Colonic mucosa (tissue), 4 donors: ENCODE data around the gene POU2F1. TPM values are rescaled to one million over a fixed set of nuclear protein-coding genes. Genes with fewer than 3 reads are reported as not detected.

Experiments used
- DNase-seq: peaks from one replicate; pipeline ENCODE4 v3.0.0-alpha.2; 2020
- H3K27ac ChIP-seq: fragments of 200-600 bp; one replicate; pipeline ENCODE4 v1.8.0; 2021
- H3K27me3 ChIP-seq: fragments of 200-600 bp; one replicate; pipeline ENCODE4 v1.8.0; 2021
- H3K36me3 ChIP-seq: fragments of 200-600 bp; one replicate; pipeline ENCODE4 v1.8.0; 2021
- H3K4me1 ChIP-seq: fragments of 200-600 bp; one replicate; pipeline ENCODE4 v1.8.0; 2021; ENCODE audit warnings: mild to moderate bottlenecking
- H3K4me3 ChIP-seq: fragments of 200-600 bp; one replicate; pipeline ENCODE4 v1.8.0; 2021
- H3K9ac ChIP-seq, 2 donors: one replicate each; pipeline ENCODE4 v1.7.0; 2013; ENCODE audit warnings: control low read depth in 2 of 2, low read depth in 2 of 2, low read length in 2 of 2
- H3K9me3 ChIP-seq: fragments of 200-600 bp; one replicate; pipeline ENCODE4 v1.8.0; 2021
- intact Hi-C: fragments of 100-400 bp; cut with DNase I; formaldehyde crosslinking; loops from one replicate; pipeline ENCODE4 v1.14.1; 2022
- total RNA-seq, 2 donors: library from RNA; stranded (reverse); fragmentation: NEBNext Ultra II Directional in 1 of 2; extraction: Animal tissue kit (Norgen Biotek cat#: 25700) in 1 of 2; gene quantifications; one replicate each; pipeline ENCODE4 v1.2.1, GENCODE V29; 2021
- TF ChIP-seq, protein P1 (sequence below): fragments of 200-600 bp; IDR thresholded peaks from one replicate; pipeline ENCODE4 v1.8.0; 2022; ENCODE audit warnings: antibody characterized with exemption, mild to moderate bottlenecking
- donor health status: healthy.
- donor health status: DM: no; HTN: no; CAD: no.
- donor health status: DM: no; HTN: no; CAD: no.

POU2F1 gene
- total RNA-seq, 2 donors from 2014 or later: 16.4 to 24.4 TPM

DNA sequence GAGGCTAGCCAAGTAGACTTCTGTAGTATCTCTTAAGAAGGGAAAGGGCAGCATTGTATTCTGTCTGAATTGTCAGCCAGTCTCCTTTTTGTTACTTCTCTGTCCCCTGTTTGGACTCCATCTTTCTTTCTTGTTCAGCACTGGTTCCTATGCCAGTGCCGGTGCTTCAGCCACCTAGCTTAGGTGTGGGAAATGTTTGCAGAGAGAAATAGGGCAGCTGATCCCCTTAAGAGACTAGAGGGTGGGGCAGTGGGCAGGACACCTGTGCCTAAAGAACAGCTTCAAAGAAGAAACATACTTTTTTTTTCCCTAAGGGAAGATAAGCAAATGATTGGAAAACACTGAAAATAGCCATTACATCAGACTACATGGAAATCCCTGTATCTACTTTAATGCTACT is 113.0 kb downstream of the POU2F1 start:
- no peak for DNase-seq
- Histone ChIP-seq H3K27me3 (no peaks in the 10 kb centered on the region), H3K4me3 (no peak overlapping the region), H3K9ac (no peak overlapping the region), H3K4me1 (no peaks in the 10 kb centered on the region), H3K9me3 (no peaks in the 10 kb centered on the region), H3K27ac (no peak overlapping the region), H3K36me3 (no peaks in the 10 kb centered on the region)
- intact Hi-C loops: no loop called here
- TF ChIP-seq, protein P1, sequence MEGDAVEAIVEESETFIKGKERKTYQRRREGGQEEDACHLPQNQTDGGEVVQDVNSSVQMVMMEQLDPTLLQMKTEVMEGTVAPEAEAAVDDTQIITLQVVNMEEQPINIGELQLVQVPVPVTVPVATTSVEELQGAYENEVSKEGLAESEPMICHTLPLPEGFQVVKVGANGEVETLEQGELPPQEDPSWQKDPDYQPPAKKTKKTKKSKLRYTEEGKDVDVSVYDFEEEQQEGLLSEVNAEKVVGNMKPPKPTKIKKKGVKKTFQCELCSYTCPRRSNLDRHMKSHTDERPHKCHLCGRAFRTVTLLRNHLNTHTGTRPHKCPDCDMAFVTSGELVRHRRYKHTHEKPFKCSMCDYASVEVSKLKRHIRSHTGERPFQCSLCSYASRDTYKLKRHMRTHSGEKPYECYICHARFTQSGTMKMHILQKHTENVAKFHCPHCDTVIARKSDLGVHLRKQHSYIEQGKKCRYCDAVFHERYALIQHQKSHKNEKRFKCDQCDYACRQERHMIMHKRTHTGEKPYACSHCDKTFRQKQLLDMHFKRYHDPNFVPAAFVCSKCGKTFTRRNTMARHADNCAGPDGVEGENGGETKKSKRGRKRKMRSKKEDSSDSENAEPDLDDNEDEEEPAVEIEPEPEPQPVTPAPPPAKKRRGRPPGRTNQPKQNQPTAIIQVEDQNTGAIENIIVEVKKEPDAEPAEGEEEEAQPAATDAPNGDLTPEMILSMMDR: no peak

DNA sequence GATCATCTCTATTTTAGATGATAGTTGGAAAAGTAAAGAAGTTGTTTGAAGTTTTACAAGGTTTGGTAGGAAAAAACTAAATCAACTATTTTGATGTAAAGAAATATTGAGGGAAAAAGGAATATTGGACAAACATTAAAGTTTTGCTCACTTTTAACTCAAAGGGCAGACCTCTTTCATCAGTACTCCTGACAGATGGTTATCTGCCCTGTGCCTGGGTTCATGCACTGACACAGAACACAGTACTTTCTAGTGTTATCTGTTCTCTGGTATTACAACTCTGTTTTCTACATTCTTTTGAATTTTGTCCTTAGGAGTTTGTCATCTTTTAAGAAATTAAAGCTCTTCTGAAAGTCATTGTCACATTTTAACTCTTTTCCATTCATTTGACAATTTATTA is 118.7 kb downstream of the POU2F1 start:
- H3K27ac ChIP-seq: no peak overlapping the region
- H3K27me3 ChIP-seq: no peaks in the 10 kb centered on the region
- no peak overlapping the region for H3K9ac ChIP-seq

DNA sequence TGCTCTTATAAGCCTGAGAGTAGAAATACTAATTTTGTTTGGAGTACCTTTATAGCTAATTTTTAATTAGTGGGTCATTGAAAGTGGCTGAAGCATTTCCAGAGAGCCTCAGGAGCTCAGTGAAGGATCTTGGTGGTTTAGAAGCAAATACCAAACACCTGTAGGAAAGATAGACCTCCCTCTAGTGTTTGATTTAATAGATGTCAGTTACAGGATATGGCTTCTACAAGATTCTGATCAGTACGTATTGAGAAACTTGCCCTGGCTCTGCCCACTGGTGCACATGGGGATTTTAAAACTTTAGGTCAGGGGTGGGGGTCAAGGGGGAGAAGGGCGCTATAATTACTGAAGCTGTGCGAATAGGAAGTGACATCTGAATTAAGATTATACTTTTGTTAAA is 122.2 kb downstream of the POU2F1 start:
- Histone ChIP-seq H3K9me3 (no peaks in the 10 kb centered on the region), H3K4me3 (no peak overlapping the region), H3K27me3 (no peaks in the 10 kb centered on the region), H3K27ac (no peak overlapping the region), H3K9ac (no peak overlapping the region), H3K36me3 (no peaks in the 10 kb centered on the region), H3K4me1 (no peaks in the 10 kb centered on the region)
- DNase-seq: no peak
- intact Hi-C loops: loop anchor here (5.0 kb wide), 1 partner anchor 76 kb away; no protein-coding TSS in a partner anchor
- TF ChIP-seq, protein P1: no peak

More for the DNA sequence above, 118.7 kb downstream of the POU2F1 start:
- intact Hi-C loops: loop anchor here (5.0 kb wide), 1 partner anchor 52 kb away; no protein-coding TSS in a partner anchor
- no peaks in the 10 kb centered on the region for H3K36me3 ChIP-seq
- DNase-seq: no peak
- H3K4me1 ChIP-seq: no peaks in the 10 kb centered on the region
- no peak overlapping the region for H3K4me3 ChIP-seq
- H3K9me3 ChIP-seq: no peaks in the 10 kb centered on the region
- TF ChIP-seq, protein P1: no peak

DNA sequence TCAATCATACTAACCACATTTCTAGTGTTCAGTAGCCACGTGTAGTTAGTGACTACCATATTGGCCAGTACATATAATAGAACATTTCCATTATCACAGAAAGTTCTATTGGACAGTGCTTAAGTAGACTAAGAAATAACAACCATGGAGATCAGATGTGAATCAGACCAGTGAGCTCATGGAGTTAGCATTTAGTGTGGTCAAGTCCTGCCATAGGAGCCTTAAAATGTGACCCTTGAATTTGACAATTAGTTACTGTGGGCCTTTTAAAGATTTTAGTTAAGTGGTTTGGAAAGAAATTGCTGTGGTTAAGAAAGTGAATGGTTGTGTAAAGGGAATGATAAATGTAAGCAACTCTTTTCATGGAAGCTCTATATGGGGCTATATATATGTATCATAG is 123.4 kb downstream of the POU2F1 start:
- Histone ChIP-seq H3K4me1 (no peaks in the 10 kb centered on the region), H3K27ac (no peak overlapping the region), H3K9ac (no peak overlapping the region), H3K4me3 (no peak overlapping the region), H3K36me3 (no peaks in the 10 kb centered on the region), H3K9me3 (no peaks in the 10 kb centered on the region), H3K27me3 (no peaks in the 10 kb centered on the region)
- TF ChIP-seq, protein P1: no peak
- intact Hi-C loops: loop anchor here (5.0 kb wide), 1 partner anchor 77 kb away; no protein-coding TSS in a partner anchor
- DNase-seq: no peak

DNA sequence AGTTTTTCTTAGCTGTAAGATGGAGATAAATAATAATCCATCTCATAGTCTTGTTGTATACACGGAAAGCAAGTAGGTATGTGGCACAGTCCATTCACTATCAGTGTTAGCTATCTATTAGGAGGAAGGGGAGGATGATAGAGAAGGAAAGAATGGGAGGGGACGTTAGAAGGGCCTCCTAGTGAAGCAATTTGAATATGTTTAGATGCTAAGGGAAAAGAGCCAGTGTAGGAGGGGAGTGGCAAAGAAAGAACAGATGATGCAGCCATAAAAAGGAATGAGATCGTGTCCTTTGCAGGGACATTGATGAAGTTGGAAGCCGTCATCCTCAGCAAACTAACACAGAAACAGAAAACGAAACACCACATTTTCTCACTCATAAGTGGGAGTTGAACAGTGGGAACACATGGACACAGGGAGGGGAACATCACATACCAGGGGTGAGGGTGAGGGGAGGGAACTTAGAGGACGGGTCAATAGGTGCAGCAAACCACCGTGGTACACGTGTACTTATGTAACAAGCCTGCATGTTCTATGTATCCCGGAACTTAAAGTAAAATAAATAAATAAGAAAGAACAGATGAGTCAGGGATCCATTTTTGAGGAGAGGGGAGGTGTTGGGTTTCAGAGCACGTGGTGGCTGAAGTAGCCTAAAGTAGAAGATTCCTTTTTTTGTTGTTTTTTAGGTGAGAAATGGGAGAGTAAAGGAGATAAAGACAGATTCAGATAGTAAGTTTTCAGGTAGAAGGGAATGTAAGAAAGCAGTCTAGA is 124.1 kb downstream of the POU2F1 start:
- H3K9ac ChIP-seq: no peak overlapping the region
- H3K27me3 ChIP-seq: no peaks in the 10 kb centered on the region
- H3K4me1 ChIP-seq: no peaks in the 10 kb centered on the region
- no peaks in the 10 kb centered on the region for H3K9me3 ChIP-seq
- intact Hi-C loops: loop anchor here (5.0 kb wide), 1 partner anchor 77 kb away; no protein-coding TSS in a partner anchor
- H3K27ac ChIP-seq: no peak overlapping the region
- no peak overlapping the region for H3K4me3 ChIP-seq
- DNase-seq: no peak
- H3K36me3 ChIP-seq: no peaks in the 10 kb centered on the region
- TF ChIP-seq, protein P1: no peak
